ENCODE data around the gene KIF6.

GRCh38 chr6:39393075-39393474 is 332.1 kb downstream of the KIF6 start:
- no peak for TF ChIP-seq POLR2A (IDR thresholded peaks at IDR 0.05)
- TF ChIP-seq, protein P1, sequence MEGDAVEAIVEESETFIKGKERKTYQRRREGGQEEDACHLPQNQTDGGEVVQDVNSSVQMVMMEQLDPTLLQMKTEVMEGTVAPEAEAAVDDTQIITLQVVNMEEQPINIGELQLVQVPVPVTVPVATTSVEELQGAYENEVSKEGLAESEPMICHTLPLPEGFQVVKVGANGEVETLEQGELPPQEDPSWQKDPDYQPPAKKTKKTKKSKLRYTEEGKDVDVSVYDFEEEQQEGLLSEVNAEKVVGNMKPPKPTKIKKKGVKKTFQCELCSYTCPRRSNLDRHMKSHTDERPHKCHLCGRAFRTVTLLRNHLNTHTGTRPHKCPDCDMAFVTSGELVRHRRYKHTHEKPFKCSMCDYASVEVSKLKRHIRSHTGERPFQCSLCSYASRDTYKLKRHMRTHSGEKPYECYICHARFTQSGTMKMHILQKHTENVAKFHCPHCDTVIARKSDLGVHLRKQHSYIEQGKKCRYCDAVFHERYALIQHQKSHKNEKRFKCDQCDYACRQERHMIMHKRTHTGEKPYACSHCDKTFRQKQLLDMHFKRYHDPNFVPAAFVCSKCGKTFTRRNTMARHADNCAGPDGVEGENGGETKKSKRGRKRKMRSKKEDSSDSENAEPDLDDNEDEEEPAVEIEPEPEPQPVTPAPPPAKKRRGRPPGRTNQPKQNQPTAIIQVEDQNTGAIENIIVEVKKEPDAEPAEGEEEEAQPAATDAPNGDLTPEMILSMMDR (IDR thresholded peaks at IDR 0.05) = no peak
